T-helper 1 cell (primary cell): ENCODE data around the gene YBEY.
"Not testable (repeated sequence)": the region's sequence is repeated elsewhere in the genome, so short reads cannot be mapped to it uniquely, and the experiment has no call there.

Experiments
- DNase-seq, 5 donors: peaks; one replicate each; pipeline ENCODE4 v3.0.0-alpha.2; 2012 to 2020
- total RNA-seq, 4 donors: gene quantifications; one replicate each; lab custom pipeline; 2026; lab: John Stamatoyannopoulos, UW

YBEY gene
- 4.4 to 11.2 (median 6.6) reads per million in 4 donors for total RNA-seq

- peak; percentile 64 to 91 (median 74) for DNase-seq
Measured at GRCh38 chr21:46285761-46286647, at the start of gene YBEY. Gene YBEY, plus strand, starts transcription at chr21:46286342. Its CDS starts 572 bp downstream, at chr21:46286914.

- DNase-seq: no peak
Measured at GRCh38 chr21:46237474-46237873, 48.7 kb upstream of the YBEY start.

GRCh38 chr21:46239817-46240325 lies 46.3 kb upstream of the YBEY start:
- no peak for DNase-seq

- DNase-seq: not testable (repeated sequence)
Measured at GRCh38 chr21:46241577-46241976, 44.6 kb upstream of the YBEY start.

GRCh38 chr21:46243325-46243724 lies 42.8 kb upstream of the YBEY start:
- no peak for DNase-seq

- DNase-seq: no peak
Measured at GRCh38 chr21:46243960-46244361, 42.2 kb upstream of the YBEY start.

- no peak for DNase-seq
Measured at GRCh38 chr21:46244602-46245001, 41.5 kb upstream of the YBEY start.

- DNase-seq: no peak
Measured at GRCh38 chr21:46245213-46245915, 40.8 kb upstream of the YBEY start.

- no peak for DNase-seq
Measured at GRCh38 chr21:46246345-46246744, 39.8 kb upstream of the YBEY start.

GRCh38 chr21:46247699-46248421 lies 38.3 kb upstream of the YBEY start:
- no peak for DNase-seq

- no peak for DNase-seq
Measured at GRCh38 chr21:46248422-46248782, 37.7 kb upstream of the YBEY start.

- no peak for DNase-seq
Measured at GRCh38 chr21:46248827-46249226, 37.3 kb upstream of the YBEY start.

- no peak for DNase-seq
Measured at GRCh38 chr21:46250146-46250725, 35.9 kb upstream of the YBEY start.

- DNase-seq: no peak
Measured at GRCh38 chr21:46252840-46253239, 33.3 kb upstream of the YBEY start.

GRCh38 chr21:46253610-46254124 lies 32.5 kb upstream of the YBEY start:
- DNase-seq: peak in 3 of 5 donors; percentile 14 to 77 (median 15)

- no peak for DNase-seq
Measured at GRCh38 chr21:46254208-46254975, 31.8 kb upstream of the YBEY start.

- DNase-seq: no peak
Measured at GRCh38 chr21:46255166-46255565, 31.0 kb upstream of the YBEY start.

- no peak for DNase-seq
Measured at GRCh38 chr21:46255758-46256337, 30.3 kb upstream of the YBEY start.

GRCh38 chr21:46256501-46256994 lies 29.6 kb upstream of the YBEY start:
- no peak for DNase-seq

- DNase-seq: no peak
Measured at GRCh38 chr21:46264046-46264689, 22.0 kb upstream of the YBEY start.
